OCI-LY1 (cell line): ENCODE measurements around the gene IGFBP4.

Source experiments
- EZH2 ChIP-seq: fragments of 200-600 bp; sonication (generic), shearing (Covaris generic); IDR thresholded peaks from 2 replicates; pipeline ENCODE4 v1.8.0; 2017; ENCODE audit warnings: borderline replicate concordance, mixed run types, mild to moderate bottlenecking, antibody characterized with exemption, low read length, moderate library complexity, mixed read lengths
- TF ChIP-seq, protein P1 (sequence below): fragments of 200-600 bp; sonication (generic), shearing (Covaris generic); IDR thresholded peaks from 2 replicates; pipeline ENCODE4 v1.5.1; 2017; ENCODE audit warnings: mild to moderate bottlenecking, antibody characterized with exemption, low read length, moderate library complexity, mixed read lengths

DNA sequence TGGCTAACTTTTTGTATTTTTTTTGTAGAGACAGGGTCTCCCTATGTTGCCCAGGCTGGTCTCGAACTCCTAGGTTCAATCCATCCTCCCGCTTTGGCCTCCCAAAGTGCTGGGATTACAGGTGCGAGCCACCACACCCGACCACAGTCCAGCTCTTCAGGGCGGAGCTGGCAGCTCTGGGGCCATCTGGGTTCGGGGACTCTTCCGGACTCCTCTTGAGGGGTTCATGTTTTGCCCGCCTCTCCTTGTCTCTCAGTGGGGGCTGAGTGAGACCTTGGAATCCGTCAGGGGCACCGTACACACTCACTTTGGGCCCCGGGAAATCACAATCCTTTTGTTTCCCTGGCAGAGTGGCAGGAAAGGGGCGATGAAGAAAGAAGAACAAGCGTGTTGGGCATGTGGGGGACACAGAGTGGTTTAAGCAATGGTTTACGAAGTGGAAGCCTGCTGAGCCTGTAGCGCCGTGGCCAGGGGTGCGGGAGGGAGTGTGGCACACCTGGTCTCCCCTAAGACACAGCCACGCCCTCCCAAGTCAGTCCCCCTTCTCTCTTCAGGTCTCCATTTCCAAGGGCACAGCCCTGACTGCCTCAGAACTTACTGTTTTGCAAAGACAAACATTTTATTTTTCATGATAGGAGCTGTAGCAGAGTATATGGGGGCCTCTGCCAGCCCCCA is 32.1 kb downstream of the IGFBP4 start:
- TF ChIP-seq, protein P1, sequence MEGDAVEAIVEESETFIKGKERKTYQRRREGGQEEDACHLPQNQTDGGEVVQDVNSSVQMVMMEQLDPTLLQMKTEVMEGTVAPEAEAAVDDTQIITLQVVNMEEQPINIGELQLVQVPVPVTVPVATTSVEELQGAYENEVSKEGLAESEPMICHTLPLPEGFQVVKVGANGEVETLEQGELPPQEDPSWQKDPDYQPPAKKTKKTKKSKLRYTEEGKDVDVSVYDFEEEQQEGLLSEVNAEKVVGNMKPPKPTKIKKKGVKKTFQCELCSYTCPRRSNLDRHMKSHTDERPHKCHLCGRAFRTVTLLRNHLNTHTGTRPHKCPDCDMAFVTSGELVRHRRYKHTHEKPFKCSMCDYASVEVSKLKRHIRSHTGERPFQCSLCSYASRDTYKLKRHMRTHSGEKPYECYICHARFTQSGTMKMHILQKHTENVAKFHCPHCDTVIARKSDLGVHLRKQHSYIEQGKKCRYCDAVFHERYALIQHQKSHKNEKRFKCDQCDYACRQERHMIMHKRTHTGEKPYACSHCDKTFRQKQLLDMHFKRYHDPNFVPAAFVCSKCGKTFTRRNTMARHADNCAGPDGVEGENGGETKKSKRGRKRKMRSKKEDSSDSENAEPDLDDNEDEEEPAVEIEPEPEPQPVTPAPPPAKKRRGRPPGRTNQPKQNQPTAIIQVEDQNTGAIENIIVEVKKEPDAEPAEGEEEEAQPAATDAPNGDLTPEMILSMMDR: no peak
- TF ChIP-seq EZH2: no peak
